Measurements from ENCODE around the gene SNRNP25. TPM values are rescaled to one million over a fixed set of nuclear protein-coding genes. Genes with fewer than 3 reads are reported as not detected.

SNRNP25 gene
- total RNA-seq, 1 donor = 15.8 TPM

DNA sequence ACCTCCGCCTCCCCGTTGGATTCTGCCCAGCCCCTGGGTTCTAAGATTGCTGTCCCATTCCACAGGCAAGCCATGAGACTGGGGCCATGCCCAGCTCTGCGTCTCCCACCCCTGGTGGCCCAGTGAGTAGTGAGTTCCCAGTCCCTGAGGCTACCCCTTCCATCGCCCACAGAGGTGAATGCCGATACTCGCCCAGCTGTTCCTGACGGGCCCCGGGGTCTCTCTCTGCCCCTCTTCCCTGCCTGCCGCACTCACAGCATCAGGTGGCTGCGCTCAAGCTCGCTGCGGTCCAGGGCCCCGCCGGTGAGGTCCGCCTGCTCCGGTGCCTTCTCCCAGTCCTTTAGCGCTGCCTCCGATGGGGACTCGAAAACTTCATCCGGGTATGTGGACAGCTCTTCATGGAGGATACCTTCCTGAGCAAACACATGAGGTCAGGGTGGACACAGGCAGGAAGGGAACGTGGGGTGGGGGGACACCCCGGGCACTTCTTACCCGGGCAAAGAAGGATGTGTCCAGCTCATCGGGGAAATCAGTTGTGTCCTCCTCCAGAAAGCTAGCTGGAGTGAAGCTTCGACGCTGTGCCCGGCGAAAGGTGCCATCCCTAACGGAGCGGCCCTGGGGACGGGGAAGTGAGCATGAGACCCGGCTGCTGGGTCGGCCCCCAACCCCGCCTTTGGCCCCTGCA lies 8.8 kb downstream of the SNRNP25 start:
- no peak for DNase-seq (ENCODE audit: low read depth)
- H3K4me3 ChIP-seq (ENCODE audit: low read depth, low read length) = no peak overlapping the region
- TF ChIP-seq, protein P1, sequence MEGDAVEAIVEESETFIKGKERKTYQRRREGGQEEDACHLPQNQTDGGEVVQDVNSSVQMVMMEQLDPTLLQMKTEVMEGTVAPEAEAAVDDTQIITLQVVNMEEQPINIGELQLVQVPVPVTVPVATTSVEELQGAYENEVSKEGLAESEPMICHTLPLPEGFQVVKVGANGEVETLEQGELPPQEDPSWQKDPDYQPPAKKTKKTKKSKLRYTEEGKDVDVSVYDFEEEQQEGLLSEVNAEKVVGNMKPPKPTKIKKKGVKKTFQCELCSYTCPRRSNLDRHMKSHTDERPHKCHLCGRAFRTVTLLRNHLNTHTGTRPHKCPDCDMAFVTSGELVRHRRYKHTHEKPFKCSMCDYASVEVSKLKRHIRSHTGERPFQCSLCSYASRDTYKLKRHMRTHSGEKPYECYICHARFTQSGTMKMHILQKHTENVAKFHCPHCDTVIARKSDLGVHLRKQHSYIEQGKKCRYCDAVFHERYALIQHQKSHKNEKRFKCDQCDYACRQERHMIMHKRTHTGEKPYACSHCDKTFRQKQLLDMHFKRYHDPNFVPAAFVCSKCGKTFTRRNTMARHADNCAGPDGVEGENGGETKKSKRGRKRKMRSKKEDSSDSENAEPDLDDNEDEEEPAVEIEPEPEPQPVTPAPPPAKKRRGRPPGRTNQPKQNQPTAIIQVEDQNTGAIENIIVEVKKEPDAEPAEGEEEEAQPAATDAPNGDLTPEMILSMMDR (IDR thresholded peaks at IDR 0.05; ENCODE audit: insufficient read depth, low read length) = no peak

DNA sequence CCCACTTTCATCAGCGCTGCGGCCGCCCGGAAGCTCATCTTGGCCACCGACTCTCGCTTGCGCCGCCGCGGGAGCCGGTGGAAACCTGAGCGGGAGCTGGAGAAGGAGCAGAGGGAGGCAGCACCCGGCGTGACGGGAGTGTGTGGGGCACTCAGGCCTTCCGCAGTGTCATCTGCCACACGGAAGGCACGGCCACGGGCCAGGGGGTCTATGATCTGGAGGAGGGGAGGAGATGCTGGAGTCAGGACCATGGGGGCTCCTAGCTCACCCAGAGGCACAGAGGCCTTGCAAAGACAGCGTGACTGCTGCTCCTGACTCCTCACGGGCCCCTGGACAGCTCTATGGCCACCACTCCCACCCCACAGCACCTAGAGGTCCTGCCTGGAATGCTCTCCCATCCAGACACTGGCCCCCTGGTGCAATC lies 9.4 kb downstream of the SNRNP25 start:
- TF ChIP-seq, protein P1 (IDR thresholded peaks at IDR 0.05; ENCODE audit: insufficient read depth, low read length) = no peak
- no peak for DNase-seq (ENCODE audit: low read depth)
- no peak overlapping the region for H3K4me3 ChIP-seq (ENCODE audit: low read depth, low read length)

DNA sequence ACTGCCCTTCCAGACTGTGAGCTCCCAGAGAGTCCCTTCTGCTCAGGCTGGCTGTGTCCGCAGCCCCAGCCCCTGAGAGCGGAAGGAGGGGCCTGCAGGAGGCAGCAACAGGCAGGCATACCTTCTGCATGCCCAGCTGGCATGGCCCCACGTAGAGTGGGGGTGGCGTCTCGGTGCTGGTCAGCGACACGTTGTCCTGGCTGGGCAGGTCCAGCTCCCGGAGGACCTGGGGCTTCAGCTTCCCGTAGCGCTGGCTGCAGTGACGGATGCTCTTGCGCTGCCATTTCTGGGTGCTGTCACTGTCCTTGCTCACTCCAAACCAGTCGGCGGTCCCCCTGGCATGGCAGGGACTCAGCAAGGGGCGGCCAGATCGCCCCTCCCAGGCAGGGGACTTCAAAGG lies 9.8 kb downstream of the SNRNP25 start:
- H3K4me3 ChIP-seq (ENCODE audit: low read depth, low read length) = no peak overlapping the region
- TF ChIP-seq, protein P1 (IDR thresholded peaks at IDR 0.05; ENCODE audit: insufficient read depth, low read length) = no peak
- DNase-seq (ENCODE audit: low read depth) = no peak

DNA sequence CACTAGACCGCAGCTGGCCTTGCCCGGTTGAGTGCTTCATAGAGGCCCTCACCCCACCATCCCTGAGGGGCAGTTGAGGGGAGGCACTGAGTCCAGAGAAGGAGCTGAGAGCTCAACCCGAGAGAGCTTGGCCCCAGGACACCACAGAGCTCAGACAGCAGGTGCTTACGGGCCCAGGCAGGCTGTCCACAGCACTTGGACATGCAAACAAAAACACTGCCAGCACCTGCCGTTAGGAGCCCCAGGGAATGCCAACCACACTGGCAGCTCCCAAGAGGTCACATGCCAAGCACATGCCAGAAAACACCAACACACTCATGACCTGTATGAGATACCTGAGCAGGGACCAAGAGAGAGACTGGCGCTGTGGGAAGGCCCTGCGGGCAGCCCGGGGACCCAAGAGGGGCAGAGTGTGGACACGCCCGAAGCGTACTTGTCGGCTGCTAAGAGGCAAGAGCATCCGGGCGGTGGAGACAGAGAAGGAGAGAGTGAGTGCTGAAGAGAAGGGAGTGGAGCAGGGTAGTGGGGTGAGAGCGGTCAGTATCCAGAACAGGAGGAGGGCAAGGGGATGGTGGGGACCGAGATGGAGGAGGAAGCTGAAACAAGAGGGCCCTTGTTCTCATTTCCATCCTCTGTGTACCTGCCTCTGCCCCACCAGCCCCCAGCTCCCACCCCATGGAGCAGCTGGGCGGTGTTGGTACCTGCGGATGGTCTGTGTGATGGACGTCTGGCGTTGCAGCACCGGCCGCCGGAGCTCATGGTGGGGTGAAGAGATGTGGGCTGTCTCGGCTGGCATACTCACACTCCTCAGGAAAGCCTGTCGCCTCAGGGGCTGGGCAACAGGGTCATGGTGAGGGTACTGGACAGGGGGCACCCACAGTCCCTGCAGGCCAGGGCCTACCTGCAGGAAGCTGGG lies 10.6 kb downstream of the SNRNP25 start:
- no peak overlapping the region for H3K4me3 ChIP-seq (ENCODE audit: low read depth, low read length)
- TF ChIP-seq, protein P1 (IDR thresholded peaks at IDR 0.05; ENCODE audit: insufficient read depth, low read length) = no peak
- no peak for DNase-seq (ENCODE audit: low read depth)

DNA sequence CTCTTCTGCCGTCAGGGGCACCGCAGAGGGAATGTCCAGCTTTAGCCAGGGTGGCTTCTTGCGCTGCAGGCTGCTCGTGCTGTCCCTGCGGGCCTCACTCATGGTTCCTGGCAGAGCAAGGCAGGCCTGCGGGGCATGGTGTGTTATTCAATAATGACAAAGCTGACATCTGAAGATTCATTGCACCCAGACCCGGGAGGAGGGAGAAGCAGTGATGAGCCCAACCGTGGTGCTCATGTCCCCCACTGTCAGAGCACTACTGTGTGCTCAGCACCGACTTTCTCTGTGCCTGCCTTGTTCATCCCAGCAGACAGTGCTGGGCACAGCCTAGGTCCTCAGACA lies 11.3 kb downstream of the SNRNP25 start:
- DNase-seq (ENCODE audit: low read depth) = no peak
- no peak overlapping the region for H3K4me3 ChIP-seq (ENCODE audit: low read depth, low read length)
- TF ChIP-seq, protein P1 (IDR thresholded peaks at IDR 0.05; ENCODE audit: insufficient read depth, low read length) = no peak

DNA sequence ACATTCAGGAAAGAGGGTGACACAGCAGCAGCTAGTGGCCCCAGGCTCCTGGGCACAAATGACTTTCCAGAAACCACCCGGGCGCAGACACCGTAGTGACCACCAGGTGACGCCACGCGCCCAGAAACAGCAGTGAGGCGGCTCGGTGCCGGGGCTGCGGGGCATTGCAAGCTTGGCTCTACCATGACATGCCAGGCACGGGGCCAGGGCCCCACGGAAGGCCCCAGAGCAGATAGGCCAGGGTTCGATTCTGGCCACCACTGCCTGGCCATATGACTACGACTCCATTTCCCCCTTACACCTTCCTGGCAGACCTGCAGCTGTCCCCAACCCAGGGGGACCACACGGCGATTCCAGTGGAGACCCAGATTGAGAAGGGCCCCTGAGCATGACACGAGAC lies 12.1 kb downstream of the SNRNP25 start:
- peak; percentile 75 for DNase-seq (ENCODE audit: low read depth)
- H3K4me3 ChIP-seq (ENCODE audit: low read depth, low read length) = no peak overlapping the region
- TF ChIP-seq, protein P1 (IDR thresholded peaks at IDR 0.05; ENCODE audit: insufficient read depth, low read length) = peak; percentile 96
